ENCODE results near the gene SRSF9.

The SRSF9 gene

DNA sequence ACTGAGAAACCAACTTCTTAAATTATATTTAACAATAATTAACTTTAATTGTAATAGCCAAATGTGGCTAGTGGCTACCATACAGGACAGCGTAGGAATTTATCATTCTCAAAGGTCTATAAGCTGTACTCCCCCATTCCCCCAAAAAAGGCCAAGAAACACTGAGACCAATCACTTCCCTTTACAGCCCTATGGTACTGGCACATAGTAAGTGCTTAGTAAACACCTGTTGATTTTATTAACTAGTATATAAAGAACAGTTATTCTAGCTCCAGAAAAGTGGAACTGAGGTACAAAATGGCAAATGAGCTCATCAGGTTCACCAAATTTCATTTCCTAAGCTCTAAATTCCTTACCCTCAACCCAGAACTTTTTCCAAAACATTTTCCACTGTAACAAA, 6.1 kb upstream of the SRSF9 start:
- Histone ChIP-seq H3K4me2 (no peak overlapping the region), H4K20me1 (ENCODE audit: insufficient read depth) (no peaks in the 10 kb centered on the region), H3K4me3 (IDR thresholded peaks at IDR 0.05; ENCODE audit: insufficient read depth, low read depth, low read length) (no peak overlapping the region), H3K9ac (no peak overlapping the region), H3K36me3 (ENCODE audit: insufficient read depth) (no peaks in the 10 kb centered on the region), H2AFZ (ENCODE audit: low read depth) (no peak overlapping the region), H3K27ac (no peak overlapping the region), H3K79me2 (ENCODE audit: insufficient read depth, low read depth) (no peaks in the 10 kb centered on the region), H3K4me1 (ENCODE audit: low read depth, poor library complexity, severe bottlenecking) (no peaks in the 10 kb centered on the region), H3K27me3 (ENCODE audit: insufficient read depth, low read depth) (no peaks in the 10 kb centered on the region)
- TF ChIP-seq, protein P1, sequence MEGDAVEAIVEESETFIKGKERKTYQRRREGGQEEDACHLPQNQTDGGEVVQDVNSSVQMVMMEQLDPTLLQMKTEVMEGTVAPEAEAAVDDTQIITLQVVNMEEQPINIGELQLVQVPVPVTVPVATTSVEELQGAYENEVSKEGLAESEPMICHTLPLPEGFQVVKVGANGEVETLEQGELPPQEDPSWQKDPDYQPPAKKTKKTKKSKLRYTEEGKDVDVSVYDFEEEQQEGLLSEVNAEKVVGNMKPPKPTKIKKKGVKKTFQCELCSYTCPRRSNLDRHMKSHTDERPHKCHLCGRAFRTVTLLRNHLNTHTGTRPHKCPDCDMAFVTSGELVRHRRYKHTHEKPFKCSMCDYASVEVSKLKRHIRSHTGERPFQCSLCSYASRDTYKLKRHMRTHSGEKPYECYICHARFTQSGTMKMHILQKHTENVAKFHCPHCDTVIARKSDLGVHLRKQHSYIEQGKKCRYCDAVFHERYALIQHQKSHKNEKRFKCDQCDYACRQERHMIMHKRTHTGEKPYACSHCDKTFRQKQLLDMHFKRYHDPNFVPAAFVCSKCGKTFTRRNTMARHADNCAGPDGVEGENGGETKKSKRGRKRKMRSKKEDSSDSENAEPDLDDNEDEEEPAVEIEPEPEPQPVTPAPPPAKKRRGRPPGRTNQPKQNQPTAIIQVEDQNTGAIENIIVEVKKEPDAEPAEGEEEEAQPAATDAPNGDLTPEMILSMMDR (conservative IDR thresholded peaks at IDR 0.05; ENCODE audit: low read depth, low read length) = no peak

DNA sequence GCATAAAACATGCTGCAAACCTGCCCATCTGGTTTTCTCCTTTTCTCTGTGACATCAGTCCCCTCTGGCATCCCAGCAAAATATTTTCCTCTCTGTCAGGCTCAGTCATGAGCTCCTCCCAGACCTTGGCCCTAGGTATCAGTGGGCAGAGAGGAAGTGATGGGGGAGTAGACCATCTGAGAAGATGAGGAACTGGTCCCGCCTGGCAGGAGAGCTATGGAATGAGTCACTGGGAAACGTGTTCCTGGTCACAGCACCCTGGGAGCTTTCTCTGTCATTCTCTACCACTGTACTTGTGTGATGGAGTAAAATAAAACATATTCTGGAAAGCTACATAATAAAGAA, 5.0 kb upstream of the SRSF9 start:
- Histone ChIP-seq H3K27ac (no peak overlapping the region), H2AFZ (ENCODE audit: low read depth) (no peak overlapping the region), H3K9ac (no peak overlapping the region), H3K4me2 (no peak overlapping the region), H3K79me2 (ENCODE audit: insufficient read depth, low read depth) (no peaks in the 10 kb centered on the region), H3K4me3 (IDR thresholded peaks at IDR 0.05; ENCODE audit: insufficient read depth, low read depth, low read length) (no peak overlapping the region), H3K4me1 (ENCODE audit: low read depth, poor library complexity, severe bottlenecking) (no peaks in the 10 kb centered on the region), H4K20me1 (ENCODE audit: insufficient read depth) (no peaks in the 10 kb centered on the region), H3K27me3 (ENCODE audit: insufficient read depth, low read depth) (no peaks in the 10 kb centered on the region), H3K36me3 (ENCODE audit: insufficient read depth) (no peaks in the 10 kb centered on the region)
- TF ChIP-seq, protein P1 (conservative IDR thresholded peaks at IDR 0.05; ENCODE audit: low read depth, low read length) = no peak

DNA sequence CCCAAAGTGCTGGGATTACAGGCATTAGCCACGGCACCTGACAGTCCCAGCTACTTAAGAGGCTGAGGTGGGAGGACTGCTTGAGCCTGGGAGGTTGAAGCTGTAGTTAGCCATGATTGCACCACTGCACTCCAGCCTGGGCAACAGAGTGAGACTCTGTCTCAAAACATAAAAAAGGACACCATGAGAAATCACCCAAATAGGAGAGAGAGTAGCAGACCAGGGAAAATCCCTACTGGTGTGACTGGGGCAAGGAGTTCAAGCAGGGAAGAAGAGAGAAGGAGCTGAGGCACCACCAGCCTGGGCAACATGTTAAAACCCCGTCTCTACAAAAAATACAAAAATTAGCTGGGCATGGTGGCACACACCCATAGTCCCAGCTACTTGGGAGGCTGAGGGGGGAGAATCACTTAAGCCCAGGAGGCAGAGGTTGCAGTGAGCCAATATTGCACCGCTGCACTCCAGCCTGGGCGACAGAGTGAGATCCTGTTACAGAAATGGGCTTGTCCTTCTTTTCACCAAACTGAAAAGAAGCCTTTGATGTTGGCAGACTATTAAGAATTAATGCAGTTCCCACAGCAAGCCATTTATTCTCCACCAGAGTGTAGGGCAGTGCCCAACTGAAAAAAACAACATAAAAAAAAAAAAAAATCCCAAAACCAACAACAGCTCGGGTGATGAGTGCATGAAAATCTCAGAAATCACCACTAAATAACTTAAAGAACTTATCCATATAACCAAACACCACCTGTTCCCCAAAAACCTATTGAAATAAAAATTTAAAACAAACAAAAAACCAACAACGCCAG, 4.5 kb upstream of the SRSF9 start:
- H3K79me2 ChIP-seq (ENCODE audit: insufficient read depth, low read depth) = peaks cover under 1% of the 10 kb centered on the region; the same call in 1 of the 2 replicates
- no peaks in the 10 kb centered on the region for H3K4me1 ChIP-seq (ENCODE audit: low read depth, poor library complexity, severe bottlenecking)
- H3K4me2 ChIP-seq = no peak overlapping the region
- H3K27ac ChIP-seq = no peak overlapping the region
- H2AFZ ChIP-seq (ENCODE audit: low read depth) = no peak overlapping the region
- no peak overlapping the region for H3K9ac ChIP-seq
- TF ChIP-seq, protein P1 (conservative IDR thresholded peaks at IDR 0.05; ENCODE audit: low read depth, low read length) = no peak
- H3K36me3 ChIP-seq (ENCODE audit: insufficient read depth) = no peaks in the 10 kb centered on the region
- H3K27me3 ChIP-seq (ENCODE audit: insufficient read depth, low read depth) = no peaks in the 10 kb centered on the region
- H3K4me3 ChIP-seq (IDR thresholded peaks at IDR 0.05; ENCODE audit: insufficient read depth, low read depth, low read length) = no peak overlapping the region
- no peaks in the 10 kb centered on the region for H4K20me1 ChIP-seq (ENCODE audit: insufficient read depth)

DNA sequence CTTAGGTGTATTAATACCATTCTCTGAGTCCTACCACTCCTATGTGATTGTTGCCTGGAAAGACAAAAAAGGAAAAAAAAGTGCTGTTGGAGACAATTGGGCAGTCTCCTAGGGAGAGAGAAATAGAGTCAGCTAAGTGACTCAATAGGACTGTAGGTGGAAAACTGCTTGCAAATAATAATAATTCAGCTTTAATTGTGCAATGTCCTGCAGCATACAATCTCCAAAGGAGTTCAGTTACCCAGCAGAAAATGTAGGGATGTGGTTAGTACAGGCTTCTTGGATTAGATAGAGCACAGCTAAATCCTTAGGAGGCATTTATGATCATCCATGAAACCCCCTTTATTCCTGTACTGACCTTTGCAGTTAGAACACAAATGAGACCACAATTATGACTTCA, 3.0 kb upstream of the SRSF9 start:
- H2AFZ ChIP-seq (ENCODE audit: low read depth) = no peak overlapping the region
- no peaks in the 10 kb centered on the region for H3K27me3 ChIP-seq (ENCODE audit: insufficient read depth, low read depth)
- no peak overlapping the region for H3K9ac ChIP-seq
- TF ChIP-seq, protein P1 (conservative IDR thresholded peaks at IDR 0.05; ENCODE audit: low read depth, low read length) = no peak
- no peaks in the 10 kb centered on the region for H4K20me1 ChIP-seq (ENCODE audit: insufficient read depth)
- H3K4me2 ChIP-seq = no peak overlapping the region
- peaks cover under 1% of the 10 kb centered on the region for H3K4me1 ChIP-seq (ENCODE audit: low read depth, poor library complexity, severe bottlenecking)
- H3K4me3 ChIP-seq (IDR thresholded peaks at IDR 0.05; ENCODE audit: insufficient read depth, low read depth, low read length) = no peak overlapping the region
- peaks cover 15% of the 10 kb centered on the region for H3K79me2 ChIP-seq (ENCODE audit: insufficient read depth, low read depth)
- no peak overlapping the region for H3K27ac ChIP-seq
- no peaks in the 10 kb centered on the region for H3K36me3 ChIP-seq (ENCODE audit: insufficient read depth)
